ENCODE results near the gene SMYD5.

SMYD5 gene

GRCh38 chr2:73243884-73244570 is 30.0 kb downstream of the SMYD5 start:
- DNase-seq, result no peak

- peak; percentile 59 for DNase-seq
Observed at GRCh38 chr2:73244580-73244979, 30.5 kb downstream of the SMYD5 start.

GRCh38 chr2:73246850-73247249 is 32.8 kb downstream of the SMYD5 start:
- no peak for DNase-seq

- no peak for DNase-seq
Observed at GRCh38 chr2:73249636-73250035, 35.6 kb downstream of the SMYD5 start.

- DNase-seq, result no peak
Observed at GRCh38 chr2:73250872-73251846, 37.1 kb downstream of the SMYD5 start.

- no peak for DNase-seq
Observed at GRCh38 chr2:73252238-73253027, 38.4 kb downstream of the SMYD5 start.

GRCh38 chr2:73253400-73253799 is 39.4 kb downstream of the SMYD5 start:
- DNase-seq, result no peak

- DNase-seq, result no peak
Observed at GRCh38 chr2:73253901-73254300, 39.9 kb downstream of the SMYD5 start.

- DNase-seq, result no peak
Observed at GRCh38 chr2:73254343-73255006, 40.4 kb downstream of the SMYD5 start.

- no peak for DNase-seq
Observed at GRCh38 chr2:73255007-73255644, 41.1 kb downstream of the SMYD5 start.

- no peak for DNase-seq
Observed at GRCh38 chr2:73255907-73256617, 42.0 kb downstream of the SMYD5 start.

GRCh38 chr2:73256618-73256922 is 42.5 kb downstream of the SMYD5 start:
- DNase-seq, result no peak

GRCh38 chr2:73257021-73257420 is 43.0 kb downstream of the SMYD5 start:
- no peak for DNase-seq

- no peak for DNase-seq
Observed at GRCh38 chr2:73257425-73258125, 43.5 kb downstream of the SMYD5 start.

GRCh38 chr2:73258186-73258912 is 44.3 kb downstream of the SMYD5 start:
- no peak for DNase-seq

GRCh38 chr2:73258913-73259215 is 44.8 kb downstream of the SMYD5 start:
- DNase-seq, result no peak

GRCh38 chr2:73259276-73259675 is 45.2 kb downstream of the SMYD5 start:
- DNase-seq, result no peak

- DNase-seq, result no peak
Observed at GRCh38 chr2:73259704-73260337, 45.8 kb downstream of the SMYD5 start.

GRCh38 chr2:73260338-73260984 is 46.4 kb downstream of the SMYD5 start:
- DNase-seq, result no peak

All from activated CD4-positive, alpha-beta T cell treated with anti-CD3 and anti-CD28 coated beads, Interleukin-10, Interleukin-2, amounts not matched to agents 100 ng/mL and 50 ng/mL, durations not matched to agents 16 hours and 8 hours (primary cell).